ENCODE measurements around the gene MRM2. TPM values are rescaled to one million over a fixed set of nuclear protein-coding genes. Genes with fewer than 3 reads are reported as not detected.
A peak's percentile ranks its signal among the peaks of the same experiment; 100 is the strongest.

The MRM2 gene
- total and polyA plus RNA-seq, 4 donors, result 9.7 to 14.9 (median 11.8) TPM

- TF ChIP-seq GABPA (IDR thresholded peaks at IDR 0.05 in 1 of 2, conservative IDR thresholded peaks at IDR 0.05 in 1 of 2) (no peak), HNF4A (conservative IDR thresholded peaks at IDR 0.05) (no peak), HNF4G (IDR thresholded peaks at IDR 0.05) (no peak), RAD21 (IDR thresholded peaks at IDR 0.05) (no peak)
- TF ChIP-seq, protein P1, sequence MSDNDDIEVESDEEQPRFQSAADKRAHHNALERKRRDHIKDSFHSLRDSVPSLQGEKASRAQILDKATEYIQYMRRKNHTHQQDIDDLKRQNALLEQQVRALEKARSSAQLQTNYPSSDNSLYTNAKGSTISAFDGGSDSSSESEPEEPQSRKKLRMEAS (IDR thresholded peaks at IDR 0.05), result no peak
- TF ChIP-seq, protein P2, sequence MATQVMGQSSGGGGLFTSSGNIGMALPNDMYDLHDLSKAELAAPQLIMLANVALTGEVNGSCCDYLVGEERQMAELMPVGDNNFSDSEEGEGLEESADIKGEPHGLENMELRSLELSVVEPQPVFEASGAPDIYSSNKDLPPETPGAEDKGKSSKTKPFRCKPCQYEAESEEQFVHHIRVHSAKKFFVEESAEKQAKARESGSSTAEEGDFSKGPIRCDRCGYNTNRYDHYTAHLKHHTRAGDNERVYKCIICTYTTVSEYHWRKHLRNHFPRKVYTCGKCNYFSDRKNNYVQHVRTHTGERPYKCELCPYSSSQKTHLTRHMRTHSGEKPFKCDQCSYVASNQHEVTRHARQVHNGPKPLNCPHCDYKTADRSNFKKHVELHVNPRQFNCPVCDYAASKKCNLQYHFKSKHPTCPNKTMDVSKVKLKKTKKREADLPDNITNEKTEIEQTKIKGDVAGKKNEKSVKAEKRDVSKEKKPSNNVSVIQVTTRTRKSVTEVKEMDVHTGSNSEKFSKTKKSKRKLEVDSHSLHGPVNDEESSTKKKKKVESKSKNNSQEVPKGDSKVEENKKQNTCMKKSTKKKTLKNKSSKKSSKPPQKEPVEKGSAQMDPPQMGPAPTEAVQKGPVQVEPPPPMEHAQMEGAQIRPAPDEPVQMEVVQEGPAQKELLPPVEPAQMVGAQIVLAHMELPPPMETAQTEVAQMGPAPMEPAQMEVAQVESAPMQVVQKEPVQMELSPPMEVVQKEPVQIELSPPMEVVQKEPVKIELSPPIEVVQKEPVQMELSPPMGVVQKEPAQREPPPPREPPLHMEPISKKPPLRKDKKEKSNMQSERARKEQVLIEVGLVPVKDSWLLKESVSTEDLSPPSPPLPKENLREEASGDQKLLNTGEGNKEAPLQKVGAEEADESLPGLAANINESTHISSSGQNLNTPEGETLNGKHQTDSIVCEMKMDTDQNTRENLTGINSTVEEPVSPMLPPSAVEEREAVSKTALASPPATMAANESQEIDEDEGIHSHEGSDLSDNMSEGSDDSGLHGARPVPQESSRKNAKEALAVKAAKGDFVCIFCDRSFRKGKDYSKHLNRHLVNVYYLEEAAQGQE (IDR thresholded peaks at IDR 0.05), result no peak
- Histone ChIP-seq H3K27me3 (ENCODE audit: control insufficient read depth in 4 of 4, insufficient read depth in 4 of 4, low read length in 3 of 4) (no peaks in the 10 kb centered on the region), H3K27ac (ENCODE audit: low read depth in 1 of 2, low read length in 2 of 2) (no peak overlapping the region), H3K9ac (ENCODE audit: low read depth in 1 of 2, low read length in 2 of 2) (no peak overlapping the region), H3K9me3 (ENCODE audit: control insufficient read depth in 4 of 4, low read length in 3 of 4) (peaks cover 0 to 5% (median 3%) of the 10 kb centered on the region in 4 donors), H3K4me3 (ENCODE audit: low read depth in 1 of 3, low read length in 3 of 3) (no peak overlapping the region), H3K4me1 (ENCODE audit: control insufficient read depth in 4 of 4, insufficient read depth in 4 of 4, low read length in 3 of 4) (no peaks in the 10 kb centered on the region), H3K36me3 (ENCODE audit: control insufficient read depth in 4 of 4, insufficient read depth in 3 of 4, low read depth in 1 of 4, low read length in 3 of 4) (peaks cover 3 to 10% (median 5%) of the 10 kb centered on the region in 4 donors)
- DNase-seq (ENCODE audit: low spot score), result peak; percentile 30
- 93% methylated on average over 10 of the region's 10 CpGs for WGBS
These were observed 43.2 kb downstream of the MRM2 start for GRCh38 chr7:2198760-2199159.

DNA sequence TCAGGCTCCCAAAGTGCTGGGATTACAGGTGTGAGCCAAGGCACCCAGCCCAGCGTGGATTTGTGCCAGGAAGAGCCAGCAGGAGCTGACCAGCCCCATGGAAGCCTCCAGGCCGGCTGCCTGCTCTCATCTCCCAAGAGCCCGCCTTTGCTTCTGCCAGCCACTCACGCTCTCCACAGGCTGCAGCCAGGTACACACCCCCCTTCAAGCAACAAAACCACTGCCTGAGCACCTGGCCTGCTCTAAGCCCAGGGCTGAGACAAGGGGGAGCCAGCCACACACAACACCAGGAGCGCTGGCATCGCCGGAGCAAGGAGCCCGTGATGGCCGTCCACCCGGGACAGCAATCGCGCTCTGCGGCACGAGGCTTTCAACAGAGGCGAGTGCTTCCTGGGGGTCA is 43.8 kb downstream of the MRM2 start:
- TF ChIP-seq, protein P1 (IDR thresholded peaks at IDR 0.05), result no peak
- no peak for TF ChIP-seq CTCF (IDR thresholded peaks at IDR 0.05; ENCODE audit: low read depth, low read length, missing input control)
- TF ChIP-seq FOXA2 (IDR thresholded peaks at IDR 0.05), result no peak
- no peak for TF ChIP-seq SP1 (IDR thresholded peaks at IDR 0.05)
- no peak for TF ChIP-seq EGR1 (IDR thresholded peaks at IDR 0.05; ENCODE audit: low read depth in 2 of 2)
- TF ChIP-seq GABPA (IDR thresholded peaks at IDR 0.05 in 1 of 2, conservative IDR thresholded peaks at IDR 0.05 in 1 of 2), result no peak
- TF ChIP-seq ATF3 (IDR thresholded peaks at IDR 0.05), result no peak
- TF ChIP-seq TAF1 (conservative IDR thresholded peaks at IDR 0.05), result no peak
- no peak for TF ChIP-seq YY1 (IDR thresholded peaks at IDR 0.05)
- no peak for TF ChIP-seq HNF4A (conservative IDR thresholded peaks at IDR 0.05)
- H3K36me3 ChIP-seq (ENCODE audit: control insufficient read depth in 4 of 4, insufficient read depth in 3 of 4, low read depth in 1 of 4, low read length in 3 of 4), result peaks cover 3 to 12% (median 5%) of the 10 kb centered on the region in 4 donors
- no peak overlapping the region for H3K27ac ChIP-seq (ENCODE audit: low read depth in 1 of 2, low read length in 2 of 2)
- no peaks in the 10 kb centered on the region for H3K27me3 ChIP-seq (ENCODE audit: control insufficient read depth in 4 of 4, insufficient read depth in 4 of 4, low read length in 3 of 4)
- H3K9me3 ChIP-seq (ENCODE audit: control insufficient read depth in 4 of 4, low read length in 3 of 4), result peaks cover 0 to 5% (median 3%) of the 10 kb centered on the region in 4 donors
- H3K9ac ChIP-seq (ENCODE audit: low read depth in 1 of 2, low read length in 2 of 2), result no peak overlapping the region
- DNase-seq (ENCODE audit: low spot score), result no peak
- no peaks in the 10 kb centered on the region for H3K4me1 ChIP-seq (ENCODE audit: control insufficient read depth in 4 of 4, insufficient read depth in 4 of 4, low read length in 3 of 4)
- WGBS, result 96% methylated on average over 15 of the region's 15 CpGs
- H3K4me3 ChIP-seq (ENCODE audit: low read depth in 1 of 3, low read length in 3 of 3), result no peak overlapping the region
